ENCODE results near the gene PLAU. TPM values are rescaled to one million over a fixed set of nuclear protein-coding genes. Genes with fewer than 3 reads are reported as not detected.

PLAU gene
- total and polyA plus RNA-seq, 10 of the 15 experiments (the other 5 are each of a cell fraction or from before 2014, with no cell fraction given): 2.5 to 20.9 (median 11.5) TPM

- ATAC-seq: no peak
- Histone ChIP-seq H3K4me1 (ENCODE audit: control insufficient read depth, insufficient read depth, low read length) (peaks cover 6% of the 10 kb centered on the region), H3K27me3 (replicated peaks in 1 of 2; ENCODE audit: control insufficient read depth in 2 of 2, insufficient read depth in 2 of 2, low read length in 1 of 2) (no peaks in the 10 kb centered on the region), H3K4me3 (no peak overlapping the region), H3K9me3 (replicated peaks; ENCODE audit: control insufficient read depth, insufficient read depth, low read length) (no peaks in the 10 kb centered on the region), H3K36me3 (ENCODE audit: control insufficient read depth in 2 of 2, insufficient read depth in 2 of 2, low read length in 1 of 2) (no peaks in the 10 kb centered on the region), H3K9ac (ENCODE audit: control insufficient read depth, insufficient read depth, low read length) (no peak overlapping the region), H3K4me2 (ENCODE audit: control insufficient read depth, insufficient read depth) (no peak overlapping the region), H3K79me2 (ENCODE audit: control insufficient read depth, insufficient read depth, low read length) (no peaks in the 10 kb centered on the region), H2AFZ (ENCODE audit: control insufficient read depth, low read depth, low read length) (no peak overlapping the region), H4K20me1 (ENCODE audit: control insufficient read depth, insufficient read depth) (no peaks in the 10 kb centered on the region), H3K27ac (ENCODE audit: control insufficient read depth, insufficient read depth) (no peak overlapping the region)
- ChIA-PET SMC1A (ENCODE audit: uncharacterized antibody, unreplicated experiment) (interaction anchor here (0.7 to 27.4 kb wide), 20 partner anchors 8 to 347 kb away, joined by 3 to 1048 read pairs (median 11); partner anchors contain the start of gene PLAU), RAD21 (ENCODE audit: unreplicated experiment) (interaction anchor here (1.2 to 21.4 kb wide), 18 partner anchors 7 to 1348 kb away, joined by 3 to 616 read pairs (median 16); partner anchors contain the start of genes COMTD1 and PLAU), CTCF (interaction anchor here (0.6 to 19.8 kb wide), 22 partner anchors 7 to 486 kb away, joined by 3 to 930 read pairs (median 10); partner anchors contain the start of gene PLAU), POLR2A (interaction anchor here (0.6 to 6.9 kb wide), 6 partner anchors 12 to 261 kb away, joined by 3 to 32 read pairs (median 4); partner anchors contain the start of gene PLAU)
- BruUV-seq (replicated peaks): no TSS peak
- FAIRE-seq: no peak
- intact Hi-C loops (cut with micrococcal nuclease; ENCODE audit: unreplicated experiment): loop anchor here (2.0 to 5.0 kb wide), 4 partner anchors 23 to 1345 kb away; partner anchors contain the start of gene PLAU
- DNase-seq (ENCODE audit: low read depth, low spot score): no peak
- WGBS (ENCODE audit: insufficient coverage, insufficient replicate concordance, low lambda C conversion rate, missing lambda C conversion rate): 72% methylated on average over 12 of the region's 12 CpGs
- in situ Hi-C loops (cut with MboI): loop anchor here (10.0 to 25.0 kb wide), 3 partner anchors 200 to 1347 kb away; partner anchors contain the start of gene COMTD1
- TF ChIP-seq, protein P1, sequence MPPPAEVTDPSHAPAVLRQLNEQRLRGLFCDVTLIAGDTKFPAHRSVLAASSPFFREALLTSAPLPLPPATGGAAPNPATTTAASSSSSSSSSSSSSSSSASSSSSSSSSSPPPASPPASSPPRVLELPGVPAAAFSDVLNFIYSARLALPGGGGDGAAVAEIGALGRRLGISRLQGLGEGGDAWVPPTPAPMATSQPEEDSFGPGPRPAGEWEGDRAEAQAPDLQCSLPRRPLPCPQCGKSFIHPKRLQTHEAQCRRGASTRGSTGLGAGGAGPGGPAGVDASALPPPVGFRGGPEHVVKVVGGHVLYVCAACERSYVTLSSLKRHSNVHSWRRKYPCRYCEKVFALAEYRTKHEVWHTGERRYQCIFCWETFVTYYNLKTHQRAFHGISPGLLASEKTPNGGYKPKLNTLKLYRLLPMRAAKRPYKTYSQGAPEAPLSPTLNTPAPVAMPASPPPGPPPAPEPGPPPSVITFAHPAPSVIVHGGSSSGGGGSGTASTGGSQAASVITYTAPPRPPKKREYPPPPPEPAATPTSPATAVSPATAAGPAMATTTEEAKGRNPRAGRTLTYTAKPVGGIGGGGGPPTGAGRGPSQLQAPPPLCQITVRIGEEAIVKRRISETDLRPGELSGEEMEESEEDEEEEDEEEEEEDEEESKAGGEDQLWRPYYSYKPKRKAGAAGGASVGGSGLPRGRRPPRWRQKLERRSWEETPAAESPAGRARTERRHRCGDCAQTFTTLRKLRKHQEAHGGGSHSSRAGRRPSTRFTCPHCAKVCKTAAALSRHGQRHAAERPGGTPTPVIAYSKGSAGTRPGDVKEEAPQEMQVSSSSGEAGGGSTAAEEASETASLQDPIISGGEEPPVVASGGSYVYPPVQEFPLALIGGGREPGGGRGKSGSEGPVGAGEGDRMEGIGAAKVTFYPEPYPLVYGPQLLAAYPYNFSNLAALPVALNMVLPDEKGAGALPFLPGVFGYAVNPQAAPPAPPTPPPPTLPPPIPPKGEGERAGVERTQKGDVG (CRISPR knock-in tag; IDR thresholded peaks at IDR 0.05): no peak
- TF ChIP-seq SRF (IDR thresholded peaks at IDR 0.05; ENCODE audit: low read depth in 2 of 2, low read length in 2 of 2) (no peak), SIX5 (IDR thresholded peaks at IDR 0.05; ENCODE audit: low read depth, low read length, severe bottlenecking) (no peak), SMAD1 (IDR thresholded peaks at IDR 0.05; ENCODE audit: low read depth, partially characterized antibody) (no peak), HDAC2 (IDR thresholded peaks at IDR 0.05) (no peak), NFYA (IDR thresholded peaks at IDR 0.05; ENCODE audit: borderline replicate concordance, low read depth, low read length) (no peak)
These were observed 23.5 kb upstream of the PLAU start for GRCh38 chr10:73887294-73888039.

Measured in GM12878 (cell line).